ENCODE measurements around the gene OR52A5.

Gene OR52A5

DNA sequence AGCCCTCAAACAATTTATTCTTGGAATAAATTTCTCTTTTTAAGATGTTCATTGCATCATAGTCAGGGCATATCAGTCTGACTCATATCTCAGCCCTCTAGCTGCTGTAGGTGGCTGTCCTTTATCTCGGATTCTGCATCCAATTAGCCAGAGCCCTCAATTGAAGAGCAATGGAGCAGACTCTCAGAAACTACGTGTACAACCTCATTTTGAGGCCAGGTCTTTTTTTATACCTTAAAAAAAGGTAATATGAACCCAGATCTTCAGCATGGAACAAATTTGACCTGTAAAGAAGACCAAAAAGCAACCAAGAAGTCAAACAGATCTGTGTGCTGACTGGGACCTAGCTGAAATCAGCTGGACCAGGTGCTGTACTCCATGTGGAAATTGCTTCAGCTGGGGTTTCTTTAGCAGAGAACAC, 8.7 kb downstream of the OR52A5 start:
- no peak for DNase-seq (ENCODE audit: low read depth)
- H3K4me3 ChIP-seq (ENCODE audit: low read depth, low read length) = no peak overlapping the region
- TF ChIP-seq, protein P1, sequence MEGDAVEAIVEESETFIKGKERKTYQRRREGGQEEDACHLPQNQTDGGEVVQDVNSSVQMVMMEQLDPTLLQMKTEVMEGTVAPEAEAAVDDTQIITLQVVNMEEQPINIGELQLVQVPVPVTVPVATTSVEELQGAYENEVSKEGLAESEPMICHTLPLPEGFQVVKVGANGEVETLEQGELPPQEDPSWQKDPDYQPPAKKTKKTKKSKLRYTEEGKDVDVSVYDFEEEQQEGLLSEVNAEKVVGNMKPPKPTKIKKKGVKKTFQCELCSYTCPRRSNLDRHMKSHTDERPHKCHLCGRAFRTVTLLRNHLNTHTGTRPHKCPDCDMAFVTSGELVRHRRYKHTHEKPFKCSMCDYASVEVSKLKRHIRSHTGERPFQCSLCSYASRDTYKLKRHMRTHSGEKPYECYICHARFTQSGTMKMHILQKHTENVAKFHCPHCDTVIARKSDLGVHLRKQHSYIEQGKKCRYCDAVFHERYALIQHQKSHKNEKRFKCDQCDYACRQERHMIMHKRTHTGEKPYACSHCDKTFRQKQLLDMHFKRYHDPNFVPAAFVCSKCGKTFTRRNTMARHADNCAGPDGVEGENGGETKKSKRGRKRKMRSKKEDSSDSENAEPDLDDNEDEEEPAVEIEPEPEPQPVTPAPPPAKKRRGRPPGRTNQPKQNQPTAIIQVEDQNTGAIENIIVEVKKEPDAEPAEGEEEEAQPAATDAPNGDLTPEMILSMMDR (IDR thresholded peaks at IDR 0.05; ENCODE audit: low read depth, low read length, missing control alignments) = no peak

DNA sequence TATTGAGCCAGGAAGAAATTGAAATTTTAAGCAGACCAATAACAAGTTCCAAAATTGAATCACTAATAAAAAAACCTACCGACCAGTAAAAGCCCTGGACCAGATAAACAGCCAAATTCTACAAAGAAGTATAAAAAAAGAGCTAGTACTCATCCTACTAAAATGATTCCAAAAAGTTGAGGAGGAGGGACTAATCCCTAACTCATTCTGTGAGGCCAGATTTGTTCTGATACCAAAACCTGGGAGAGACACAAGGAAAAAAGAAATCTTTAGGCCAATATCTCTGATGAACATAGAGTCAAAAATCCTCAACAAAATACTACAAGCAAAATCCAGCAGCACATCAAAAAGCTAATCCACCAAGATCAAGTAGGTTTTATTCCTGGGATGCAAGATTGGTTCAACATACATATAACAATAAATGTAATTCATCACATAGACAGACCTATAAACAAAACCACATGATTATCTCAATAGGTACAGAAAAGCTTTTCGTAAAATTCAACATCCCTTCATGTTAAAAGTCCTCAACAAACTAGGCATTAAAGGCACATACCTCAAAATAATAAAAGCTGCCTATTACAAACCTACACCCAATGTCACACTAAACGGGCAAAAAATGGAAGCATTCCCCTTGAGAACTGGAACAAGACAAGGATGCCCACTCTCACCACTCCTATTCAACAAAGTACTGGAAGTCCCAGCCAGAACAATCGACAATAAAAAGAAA, 13.1 kb downstream of the OR52A5 start:
- DNase-seq (ENCODE audit: low read depth) = no peak
- TF ChIP-seq, protein P1 (IDR thresholded peaks at IDR 0.05; ENCODE audit: low read depth, low read length, missing control alignments) = no peak
- no peak overlapping the region for H3K4me3 ChIP-seq (ENCODE audit: low read depth, low read length)

DNA sequence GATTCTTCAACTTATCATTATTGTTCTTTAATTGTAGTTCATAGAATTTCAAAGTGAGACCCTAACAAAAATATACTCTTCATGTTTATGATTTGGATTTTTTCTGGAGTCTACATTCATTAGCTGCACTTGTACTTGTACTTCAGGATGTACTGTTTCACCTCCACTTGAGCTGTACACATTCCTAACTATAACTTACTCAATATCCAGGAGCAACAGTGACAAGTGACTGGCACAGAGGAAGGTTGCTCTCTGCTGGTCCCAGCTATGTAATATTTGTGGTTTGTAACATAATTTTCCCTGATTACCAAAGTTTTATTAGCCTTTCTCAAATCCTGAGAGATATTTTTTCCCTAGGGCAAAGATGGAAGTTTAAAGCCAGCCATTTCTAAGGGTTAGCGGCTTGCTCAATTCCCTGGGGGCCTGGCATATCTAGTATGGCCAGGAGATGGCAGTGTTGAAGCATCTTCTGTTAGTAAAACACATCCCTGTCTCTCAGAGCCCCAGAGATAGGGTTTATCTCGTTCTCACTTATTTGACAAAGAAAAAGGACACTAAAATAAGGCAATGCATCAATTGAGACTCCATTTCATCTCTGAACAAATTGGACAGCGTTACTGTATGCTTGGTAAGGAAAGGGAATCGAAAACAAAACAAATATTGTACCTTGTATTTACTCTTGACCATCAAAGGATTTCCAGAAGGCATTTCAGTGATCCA, 14.2 kb downstream of the OR52A5 start:
- no peak overlapping the region for H3K4me3 ChIP-seq (ENCODE audit: low read depth, low read length)
- peak; percentile 16 for DNase-seq (ENCODE audit: low read depth)
- TF ChIP-seq, protein P1 (IDR thresholded peaks at IDR 0.05; ENCODE audit: low read depth, low read length, missing control alignments) = peak; percentile 82

DNA sequence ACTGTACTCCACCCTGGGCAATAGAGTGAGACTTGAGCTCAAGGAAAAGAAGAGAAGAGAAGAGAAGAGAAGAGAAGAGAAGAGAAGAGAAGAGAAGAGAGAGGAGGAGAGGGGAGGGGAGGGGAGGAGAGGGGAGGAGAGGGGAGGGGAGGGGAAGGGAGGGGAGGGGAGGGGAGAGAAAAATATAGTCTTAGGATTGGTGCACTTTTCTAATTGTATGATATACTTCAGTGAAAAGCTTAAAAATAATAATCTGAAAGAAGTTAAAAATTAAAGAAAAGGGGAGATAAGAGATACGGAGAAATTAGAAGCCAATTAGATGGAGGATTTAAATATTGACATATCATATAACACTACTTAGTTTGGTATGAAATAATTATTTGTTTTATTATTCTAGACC, 19.3 kb downstream of the OR52A5 start:
- no peak for DNase-seq (ENCODE audit: low read depth)
- TF ChIP-seq, protein P1 (IDR thresholded peaks at IDR 0.05; ENCODE audit: low read depth, low read length, missing control alignments) = no peak
- no peak overlapping the region for H3K4me3 ChIP-seq (ENCODE audit: low read depth, low read length)

DNA sequence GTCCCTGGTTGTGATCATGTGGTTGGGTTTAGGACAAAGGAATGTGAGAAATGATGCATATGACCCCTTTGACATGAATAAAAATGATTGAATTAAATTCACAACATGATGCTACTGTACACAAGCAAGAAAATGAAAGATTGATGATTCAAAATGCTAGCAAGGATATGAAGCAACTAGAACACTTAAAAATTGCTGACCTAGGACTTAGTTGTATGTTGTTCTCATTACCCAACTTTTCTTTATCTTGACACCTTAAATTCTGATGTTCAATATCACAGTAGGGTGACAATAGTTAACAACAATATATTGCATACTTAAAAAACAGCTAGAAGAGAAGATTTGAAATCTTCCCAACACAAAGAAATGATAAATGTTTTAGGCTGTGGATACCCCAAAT, 20.6 kb downstream of the OR52A5 start:
- TF ChIP-seq, protein P1 (IDR thresholded peaks at IDR 0.05; ENCODE audit: low read depth, low read length, missing control alignments) = no peak
- H3K4me3 ChIP-seq (ENCODE audit: low read depth, low read length) = no peak overlapping the region
- no peak for DNase-seq (ENCODE audit: low read depth)

DNA sequence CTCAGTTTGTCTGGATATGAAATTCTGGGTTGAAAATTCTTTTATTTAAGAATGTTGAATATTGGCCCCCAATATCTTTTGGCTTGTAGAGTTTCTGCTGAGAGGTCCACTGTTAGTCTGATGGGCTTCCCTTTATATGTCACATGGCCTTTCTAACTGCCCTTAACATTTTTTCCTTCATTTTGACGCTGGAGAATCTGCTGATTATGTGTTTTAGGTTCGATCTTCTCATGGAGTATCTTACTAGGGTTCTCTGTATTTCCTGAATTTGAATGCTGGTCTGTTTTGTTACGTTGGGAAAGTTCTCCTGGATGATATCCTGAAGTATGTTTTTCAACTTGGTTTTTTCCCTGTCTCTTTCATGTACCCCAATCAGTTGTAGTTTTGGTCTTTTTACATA, 22.8 kb downstream of the OR52A5 start:
- DNase-seq (ENCODE audit: low read depth) = no peak
- TF ChIP-seq, protein P1 (IDR thresholded peaks at IDR 0.05; ENCODE audit: low read depth, low read length, missing control alignments) = no peak
- no peak overlapping the region for H3K4me3 ChIP-seq (ENCODE audit: low read depth, low read length)

Measured in GM12864 (cell line).